Measurements from ENCODE around the gene EDIL3. TPM values are rescaled to one million over a fixed set of nuclear protein-coding genes. Genes with fewer than 3 reads are reported as not detected.

Gene EDIL3
- total RNA-seq, 4 donors from 2014 or later, result 12.2 to 26.9 (median 16.1) TPM

DNA sequence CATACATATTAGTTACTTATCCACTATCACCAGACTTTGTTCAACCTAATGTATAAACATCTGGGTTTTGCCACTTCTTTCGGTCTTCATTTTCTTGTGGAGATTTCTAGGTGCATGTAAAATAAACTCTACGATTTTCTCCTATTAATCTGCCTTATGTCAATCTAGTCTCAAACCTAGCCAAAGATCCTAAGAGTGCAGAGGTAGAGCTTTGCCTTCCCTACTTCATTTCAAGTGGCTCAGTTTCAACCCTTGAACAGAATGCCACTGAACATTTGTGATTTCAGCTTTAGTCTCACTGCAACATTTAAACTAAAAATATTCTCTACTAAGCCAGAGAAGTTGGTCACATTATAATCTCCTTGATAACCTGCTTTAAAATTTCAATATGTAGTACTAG lies 94.0 kb downstream of the EDIL3 start:
- H3K27ac ChIP-seq, result no peak overlapping the region
- ATAC-seq, result no peak
- WGBS, 2 donors (ENCODE audit: low coverage in 1 of 2), result 62 to 88% methylated on average over 2 of the region's 2 CpGs

DNA sequence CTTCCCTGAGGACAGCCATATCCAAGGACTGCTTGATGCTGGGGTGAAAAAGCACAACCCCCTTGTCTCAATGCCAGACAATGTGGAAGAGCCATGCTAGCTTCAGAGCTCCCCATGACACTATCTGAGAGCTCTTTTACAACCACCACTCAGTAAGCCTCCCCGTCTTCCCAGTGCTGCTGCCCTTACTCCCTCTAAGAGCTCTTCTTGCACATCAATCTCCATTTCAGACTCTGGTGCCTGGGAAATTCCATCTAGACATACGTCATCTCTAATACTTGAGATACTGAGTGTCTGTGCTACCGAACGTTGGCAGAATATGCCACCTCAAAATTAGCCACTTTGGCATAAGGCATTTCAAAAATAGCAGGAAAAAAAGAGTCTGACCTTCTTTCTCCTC lies 94.5 kb downstream of the EDIL3 start:
- no peak overlapping the region for H3K4me3 ChIP-seq
- no peak for ATAC-seq
- no peaks in the 10 kb centered on the region for H3K9me3 ChIP-seq
- 58 to 65% methylated on average over 2 to 4 of the region's 4 CpGs for WGBS, 2 donors (ENCODE audit: low coverage in 1 of 2)
- no peaks in the 10 kb centered on the region for H3K4me1 ChIP-seq
- H3K27ac ChIP-seq, result no peak overlapping the region
- H3K36me3 ChIP-seq, result no peaks in the 10 kb centered on the region
- TF ChIP-seq POLR2A (IDR thresholded peaks at IDR 0.05), result no peak
- TF ChIP-seq, protein P1, sequence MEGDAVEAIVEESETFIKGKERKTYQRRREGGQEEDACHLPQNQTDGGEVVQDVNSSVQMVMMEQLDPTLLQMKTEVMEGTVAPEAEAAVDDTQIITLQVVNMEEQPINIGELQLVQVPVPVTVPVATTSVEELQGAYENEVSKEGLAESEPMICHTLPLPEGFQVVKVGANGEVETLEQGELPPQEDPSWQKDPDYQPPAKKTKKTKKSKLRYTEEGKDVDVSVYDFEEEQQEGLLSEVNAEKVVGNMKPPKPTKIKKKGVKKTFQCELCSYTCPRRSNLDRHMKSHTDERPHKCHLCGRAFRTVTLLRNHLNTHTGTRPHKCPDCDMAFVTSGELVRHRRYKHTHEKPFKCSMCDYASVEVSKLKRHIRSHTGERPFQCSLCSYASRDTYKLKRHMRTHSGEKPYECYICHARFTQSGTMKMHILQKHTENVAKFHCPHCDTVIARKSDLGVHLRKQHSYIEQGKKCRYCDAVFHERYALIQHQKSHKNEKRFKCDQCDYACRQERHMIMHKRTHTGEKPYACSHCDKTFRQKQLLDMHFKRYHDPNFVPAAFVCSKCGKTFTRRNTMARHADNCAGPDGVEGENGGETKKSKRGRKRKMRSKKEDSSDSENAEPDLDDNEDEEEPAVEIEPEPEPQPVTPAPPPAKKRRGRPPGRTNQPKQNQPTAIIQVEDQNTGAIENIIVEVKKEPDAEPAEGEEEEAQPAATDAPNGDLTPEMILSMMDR (IDR thresholded peaks at IDR 0.05), result no peak
- no peak for TF ChIP-seq POLR2AphosphoS5 (IDR thresholded peaks at IDR 0.05)
- TF ChIP-seq EP300 (IDR thresholded peaks at IDR 0.05), result no peak
- H3K27me3 ChIP-seq, result no peaks in the 10 kb centered on the region

More for the DNA sequence above, 94.0 kb downstream of the EDIL3 start:
- no peak overlapping the region for H3K4me3 ChIP-seq
- H3K36me3 ChIP-seq, result no peaks in the 10 kb centered on the region
- H3K27me3 ChIP-seq, result no peaks in the 10 kb centered on the region
- TF ChIP-seq, protein P1 (IDR thresholded peaks at IDR 0.05), result no peak
- TF ChIP-seq POLR2A (IDR thresholded peaks at IDR 0.05), result no peak
- H3K4me1 ChIP-seq, result no peaks in the 10 kb centered on the region
- no peaks in the 10 kb centered on the region for H3K9me3 ChIP-seq

DNA sequence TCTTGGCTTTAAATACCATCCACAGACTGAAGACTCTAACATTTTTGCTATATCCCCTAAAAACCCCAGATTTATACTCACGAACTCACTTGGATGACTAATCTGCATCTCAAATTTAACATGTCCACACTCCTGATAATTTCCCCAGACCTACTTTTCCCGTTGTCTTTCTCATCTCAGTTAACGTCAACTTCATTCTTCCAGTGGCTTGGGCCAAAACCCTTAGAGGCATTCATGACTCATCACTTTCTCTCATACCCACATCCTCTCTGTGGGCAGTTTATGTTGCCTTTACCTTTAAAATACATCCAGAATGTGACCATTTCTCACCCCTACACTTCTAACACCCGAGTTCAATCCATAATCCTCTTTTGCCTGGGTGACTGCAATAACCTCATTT lies 96.7 kb downstream of the EDIL3 start:
- ATAC-seq, result no peak
- H3K27me3 ChIP-seq, result no peaks in the 10 kb centered on the region
- no peak overlapping the region for H3K4me3 ChIP-seq
- H3K36me3 ChIP-seq, result no peaks in the 10 kb centered on the region
- WGBS, 2 donors (ENCODE audit: low coverage in 1 of 2), result 55 to 80% methylated on average over 3 to 4 of the region's 4 CpGs
- H3K9me3 ChIP-seq, result no peaks in the 10 kb centered on the region
- TF ChIP-seq POLR2A (IDR thresholded peaks at IDR 0.05), result no peak
- TF ChIP-seq, protein P1 (IDR thresholded peaks at IDR 0.05), result no peak
- no peak overlapping the region for H3K27ac ChIP-seq
- H3K4me1 ChIP-seq, result no peaks in the 10 kb centered on the region

DNA sequence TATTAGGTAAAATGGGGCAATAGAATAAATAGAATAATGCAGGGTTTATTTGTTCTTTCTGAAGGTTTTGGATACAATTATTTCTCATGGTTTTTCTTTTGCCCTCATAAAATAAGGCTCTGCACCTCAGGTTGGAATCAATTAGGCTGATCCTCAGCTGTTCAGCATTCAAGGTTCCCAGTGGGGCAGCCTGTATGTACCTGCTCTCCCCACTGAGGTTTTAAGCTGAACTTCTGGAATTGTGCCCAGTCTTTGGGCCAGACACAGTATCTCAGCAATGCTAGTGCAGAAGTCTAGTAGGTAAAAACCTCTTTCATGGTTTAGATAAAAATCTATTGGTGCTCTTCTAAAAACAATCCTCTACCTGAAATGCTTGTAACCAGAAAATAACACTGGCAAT lies 98.0 kb downstream of the EDIL3 start:
- no peak for ATAC-seq
- Histone ChIP-seq H3K4me1 (no peaks in the 10 kb centered on the region), H3K27ac (no peak overlapping the region), H3K27me3 (no peaks in the 10 kb centered on the region), H3K9me3 (no peaks in the 10 kb centered on the region), H3K4me3 (no peak overlapping the region), H3K36me3 (no peaks in the 10 kb centered on the region)
- TF ChIP-seq, protein P1 (IDR thresholded peaks at IDR 0.05), result no peak
- no peak for TF ChIP-seq EP300 (IDR thresholded peaks at IDR 0.05)
- no peak for TF ChIP-seq POLR2A (IDR thresholded peaks at IDR 0.05)
- TF ChIP-seq POLR2AphosphoS5 (IDR thresholded peaks at IDR 0.05), result no peak

DNA sequence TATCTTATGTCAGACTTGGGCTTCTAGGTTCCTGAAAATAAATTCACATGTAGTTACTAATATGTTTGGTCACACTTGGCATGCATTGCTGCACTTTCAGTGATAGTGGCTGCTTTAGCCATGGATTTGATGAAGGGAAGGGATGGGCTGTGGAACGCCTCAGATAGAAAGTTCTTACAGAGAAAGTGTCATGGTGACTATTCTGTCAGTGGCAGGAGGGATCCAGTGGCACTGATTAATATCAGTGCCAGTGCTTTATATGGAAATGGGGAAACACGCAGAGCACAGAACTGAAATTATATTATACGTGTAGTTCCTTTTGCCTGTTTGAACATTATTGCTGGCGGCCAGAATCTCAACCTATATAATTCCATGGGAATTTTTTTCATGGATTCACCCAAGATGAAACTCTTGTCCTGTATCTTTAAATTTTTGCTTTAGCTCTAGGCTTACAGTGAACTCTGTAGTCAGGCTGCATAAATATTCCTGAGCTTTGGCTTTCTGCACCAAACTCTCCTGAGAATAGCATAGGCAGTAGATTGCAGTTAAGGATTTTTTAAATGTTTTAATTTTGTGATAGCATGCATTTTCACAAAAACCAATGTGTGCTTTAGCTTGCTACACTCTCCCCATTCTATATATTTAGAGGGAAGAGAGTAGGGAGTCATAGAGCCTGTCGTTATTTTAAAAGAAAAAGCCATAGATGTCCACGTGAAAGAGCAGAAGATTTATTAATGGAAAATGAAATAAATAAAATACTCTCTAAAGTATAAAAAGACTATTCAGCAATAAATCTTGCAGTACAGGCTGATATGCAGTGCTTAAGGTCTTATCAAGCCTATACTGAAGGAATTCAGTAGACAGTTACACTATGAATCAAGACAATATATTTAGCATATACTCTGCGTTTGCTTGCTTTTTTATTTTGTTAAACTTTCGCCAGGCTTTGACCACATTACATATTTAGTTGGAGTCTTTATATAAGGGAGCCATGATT lies 98.7 kb downstream of the EDIL3 start:
- no peak overlapping the region for H3K4me3 ChIP-seq
- TF ChIP-seq POLR2A (IDR thresholded peaks at IDR 0.05) (no peak), POLR2AphosphoS5 (IDR thresholded peaks at IDR 0.05) (no peak)
- H3K27me3 ChIP-seq, result no peaks in the 10 kb centered on the region
- H3K27ac ChIP-seq, result no peak overlapping the region
- ATAC-seq, result no peak
- no peaks in the 10 kb centered on the region for H3K9me3 ChIP-seq
- 40 to 41% methylated on average over 8 of the region's 8 CpGs for WGBS, 2 donors (ENCODE audit: low coverage in 1 of 2)
- H3K36me3 ChIP-seq, result no peaks in the 10 kb centered on the region
- no peaks in the 10 kb centered on the region for H3K4me1 ChIP-seq

All from gastroesophageal sphincter (tissue), 4 donors.